OCI-LY1 (cell line): Measurements from ENCODE around the gene PRDM1.

Experiments
- H2AFZ ChIP-seq: fragments of 200-600 bp; sonication (generic), shearing (Covaris generic); 2 replicates; pipeline ENCODE4 v1.6.0; 2014; ENCODE audit warnings: antibody characterized with exemption, mild to moderate bottlenecking, low read length
- H3F3A ChIP-seq: fragments of 200-600 bp; sonication (generic), shearing (Covaris generic); 2 replicates; pipeline ENCODE4 v1.6.0; 2014; ENCODE audit warnings: mild to moderate bottlenecking, antibody characterized with exemption, low read length, moderate library complexity; ENCODE audit not compliant: insufficient read depth
- H3K27ac ChIP-seq: fragments of 200-600 bp; sonication (generic); 2 replicates; pipeline ENCODE4 v1.5.1; 2014; ENCODE audit warnings: low read length, mixed run types, mild to moderate bottlenecking, low read depth; ENCODE audit not compliant: poor library complexity, severe bottlenecking
- H3K27me3 ChIP-seq: fragments of 200-600 bp; sonication (generic); 2 replicates; pipeline ENCODE4 v1.6.0; 2014; ENCODE audit warnings: antibody characterized with exemption, mild to moderate bottlenecking, low read length, moderate library complexity; ENCODE audit not compliant: insufficient read depth
- H3K36me3 ChIP-seq: fragments of 200-600 bp; sonication (generic); 2 replicates; pipeline ENCODE4 v1.6.1; 2014; ENCODE audit warnings: mild to moderate bottlenecking, antibody characterized with exemption, low read length, moderate library complexity, mixed read lengths; ENCODE audit not compliant: insufficient read depth
- H3K4me1 ChIP-seq: fragments of 200-600 bp; sonication (generic); 2 replicates; pipeline ENCODE4 v1.5.1; 2014; ENCODE audit warnings: mild to moderate bottlenecking, low read length, moderate library complexity; ENCODE audit not compliant: insufficient read depth, severe bottlenecking
- H3K4me2 ChIP-seq: fragments of 200-600 bp; sonication (generic), shearing (Covaris generic); 2 replicates; pipeline ENCODE4 v1.6.1; 2014; ENCODE audit warnings: low read length
- H3K4me3 ChIP-seq: fragments of 200-600 bp; sonication (generic); 2 replicates; pipeline ENCODE4 v1.5.1; 2014; ENCODE audit warnings: low read length, low read depth, mild to moderate bottlenecking, mixed read lengths; ENCODE audit not compliant: poor library complexity, severe bottlenecking
- H3K79me2 ChIP-seq: fragments of 200-600 bp; shearing (Covaris generic); 2 replicates; pipeline ENCODE4 v1.6.1; 2016; ENCODE audit warnings: mixed run types, low read length, mixed read lengths; ENCODE audit not compliant: insufficient read depth
- H3K9ac ChIP-seq: fragments of 200-600 bp; sonication (generic), shearing (Covaris generic); 2 replicates; pipeline ENCODE4 v1.6.1; 2014; ENCODE audit warnings: mild to moderate bottlenecking, low read length, mixed read lengths
- H3K9me2 ChIP-seq: fragments of 200-600 bp; sonication (generic), shearing (Covaris generic); 2 replicates; pipeline ENCODE4 v1.6.1; 2014; ENCODE audit warnings: low read depth, mild to moderate bottlenecking, low read length, mixed read lengths
- H3K9me3 ChIP-seq: fragments of 200-600 bp; shearing (Covaris generic); 2 replicates; pipeline ENCODE4 v1.6.1; 2014; ENCODE audit warnings: low read length, mixed read lengths
- H4K20me1 ChIP-seq: fragments of 200-600 bp; sonication (generic), shearing (Covaris generic); 2 replicates; pipeline ENCODE4 v1.6.0; 2016; ENCODE audit warnings: mild to moderate bottlenecking, low read length; ENCODE audit not compliant: insufficient read depth
- EZH2 ChIP-seq: fragments of 200-600 bp; sonication (generic), shearing (Covaris generic); IDR thresholded peaks from 2 replicates; pipeline ENCODE4 v1.8.0; 2017; ENCODE audit warnings: borderline replicate concordance, mixed run types, mild to moderate bottlenecking, antibody characterized with exemption, low read length, moderate library complexity, mixed read lengths
- TF ChIP-seq, protein P1 (sequence below): fragments of 200-600 bp; sonication (generic), shearing (Covaris generic); IDR thresholded peaks from 2 replicates; pipeline ENCODE4 v1.5.1; 2017; ENCODE audit warnings: mild to moderate bottlenecking, antibody characterized with exemption, low read length, moderate library complexity, mixed read lengths

Gene PRDM1

DNA sequence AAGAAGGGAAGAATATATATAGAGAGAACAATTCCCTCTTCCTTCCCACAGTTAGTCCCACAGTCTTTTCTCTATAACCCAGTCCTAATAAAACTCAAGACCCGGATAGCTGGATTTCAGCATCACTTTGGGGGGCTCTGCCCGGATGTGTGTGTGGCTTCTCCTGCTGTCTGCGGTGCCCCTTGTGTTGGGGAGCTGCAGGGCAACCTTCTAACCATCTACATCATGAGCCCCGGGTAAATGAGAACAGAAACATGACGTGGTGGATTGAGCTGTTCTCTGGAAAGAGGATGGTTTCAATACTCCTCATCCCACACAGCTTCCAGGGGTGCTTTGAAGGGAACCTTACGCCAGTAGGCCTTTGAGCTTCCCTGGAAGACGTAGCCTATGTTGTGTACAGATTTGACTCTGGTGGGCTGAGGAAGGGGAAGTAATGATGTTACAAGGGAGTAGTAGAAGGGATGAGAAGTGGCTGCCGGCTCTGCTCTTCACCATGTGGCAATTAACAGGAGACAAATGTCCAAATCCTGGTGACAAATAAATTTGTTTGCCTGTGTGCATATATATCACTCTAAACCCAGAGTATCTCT is 13.5 kb upstream of the PRDM1 start:
- H3K27me3 ChIP-seq: no peaks in the 10 kb centered on the region
- no peaks in the 10 kb centered on the region for H3F3A ChIP-seq
- no peak overlapping the region for H3K4me2 ChIP-seq
- TF ChIP-seq, protein P1, sequence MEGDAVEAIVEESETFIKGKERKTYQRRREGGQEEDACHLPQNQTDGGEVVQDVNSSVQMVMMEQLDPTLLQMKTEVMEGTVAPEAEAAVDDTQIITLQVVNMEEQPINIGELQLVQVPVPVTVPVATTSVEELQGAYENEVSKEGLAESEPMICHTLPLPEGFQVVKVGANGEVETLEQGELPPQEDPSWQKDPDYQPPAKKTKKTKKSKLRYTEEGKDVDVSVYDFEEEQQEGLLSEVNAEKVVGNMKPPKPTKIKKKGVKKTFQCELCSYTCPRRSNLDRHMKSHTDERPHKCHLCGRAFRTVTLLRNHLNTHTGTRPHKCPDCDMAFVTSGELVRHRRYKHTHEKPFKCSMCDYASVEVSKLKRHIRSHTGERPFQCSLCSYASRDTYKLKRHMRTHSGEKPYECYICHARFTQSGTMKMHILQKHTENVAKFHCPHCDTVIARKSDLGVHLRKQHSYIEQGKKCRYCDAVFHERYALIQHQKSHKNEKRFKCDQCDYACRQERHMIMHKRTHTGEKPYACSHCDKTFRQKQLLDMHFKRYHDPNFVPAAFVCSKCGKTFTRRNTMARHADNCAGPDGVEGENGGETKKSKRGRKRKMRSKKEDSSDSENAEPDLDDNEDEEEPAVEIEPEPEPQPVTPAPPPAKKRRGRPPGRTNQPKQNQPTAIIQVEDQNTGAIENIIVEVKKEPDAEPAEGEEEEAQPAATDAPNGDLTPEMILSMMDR: no peak
- TF ChIP-seq EZH2: no peak
- H3K9me3 ChIP-seq: no peaks in the 10 kb centered on the region
- H3K36me3 ChIP-seq: no peaks in the 10 kb centered on the region
- H3K4me3 ChIP-seq: no peak overlapping the region
- H3K4me1 ChIP-seq: no peaks in the 10 kb centered on the region
- no peaks in the 10 kb centered on the region for H3K9me2 ChIP-seq
- H3K27ac ChIP-seq: no peak overlapping the region
- no peak overlapping the region for H2AFZ ChIP-seq
- H3K79me2 ChIP-seq: no peaks in the 10 kb centered on the region
- H3K9ac ChIP-seq: no peak overlapping the region
- no peaks in the 10 kb centered on the region for H4K20me1 ChIP-seq

DNA sequence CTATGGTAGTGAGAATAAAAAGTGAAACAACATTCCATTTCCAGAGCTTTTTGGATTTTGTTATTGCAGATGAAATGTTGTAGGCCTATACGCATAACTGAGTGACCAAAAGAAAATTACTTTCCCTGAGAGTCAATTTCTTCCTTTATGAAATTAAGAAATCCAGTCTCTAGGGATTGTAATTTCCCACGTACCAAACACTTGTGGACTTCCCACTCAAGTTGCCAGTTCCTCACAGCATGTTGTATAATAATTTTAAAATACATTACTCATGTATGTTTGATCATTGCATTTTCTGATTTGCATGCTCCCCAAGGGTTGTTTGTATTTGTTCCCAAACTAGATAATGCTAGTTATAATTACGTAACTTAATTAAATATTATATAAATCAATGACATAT is 12.0 kb upstream of the PRDM1 start:
- H3K79me2 ChIP-seq: no peaks in the 10 kb centered on the region

DNA sequence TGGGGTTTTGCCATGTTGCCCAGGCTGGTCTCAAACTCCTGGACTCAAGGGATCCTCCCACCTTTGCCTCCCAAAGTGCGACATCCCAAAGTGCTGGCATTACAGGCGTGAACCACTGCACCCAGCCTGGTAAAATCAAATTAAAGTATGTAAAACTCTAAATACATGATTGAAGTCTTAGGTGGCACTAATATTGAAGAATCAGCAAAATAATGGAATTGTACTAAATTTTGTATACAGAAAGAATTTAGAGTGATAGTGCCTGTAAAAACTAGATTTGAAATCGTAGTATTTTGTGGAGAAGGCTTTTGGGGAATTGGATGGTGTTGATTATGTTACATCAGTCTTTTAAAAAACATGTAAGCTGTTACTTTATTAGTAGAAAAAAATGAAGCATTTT is 10.0 kb upstream of the PRDM1 start:
- H3K27ac ChIP-seq: no peak overlapping the region
- no peaks in the 10 kb centered on the region for H3K27me3 ChIP-seq
- no peak for TF ChIP-seq EZH2
- TF ChIP-seq, protein P1: no peak
- H3K79me2 ChIP-seq: no peaks in the 10 kb centered on the region
- H3F3A ChIP-seq: no peaks in the 10 kb centered on the region
- H3K4me2 ChIP-seq: no peak overlapping the region
- no peak overlapping the region for H3K9ac ChIP-seq
- no peaks in the 10 kb centered on the region for H3K9me3 ChIP-seq
- H2AFZ ChIP-seq: no peak overlapping the region
- no peak overlapping the region for H3K4me3 ChIP-seq
- no peaks in the 10 kb centered on the region for H3K36me3 ChIP-seq
- no peaks in the 10 kb centered on the region for H3K4me1 ChIP-seq
- no peaks in the 10 kb centered on the region for H3K9me2 ChIP-seq
- H4K20me1 ChIP-seq: no peaks in the 10 kb centered on the region

More for the DNA sequence above, 12.0 kb upstream of the PRDM1 start:
- H3K4me1 ChIP-seq: no peaks in the 10 kb centered on the region
- no peaks in the 10 kb centered on the region for H3K36me3 ChIP-seq
- H3K4me2 ChIP-seq: no peak overlapping the region
- H3K27ac ChIP-seq: no peak overlapping the region
- H2AFZ ChIP-seq: no peak overlapping the region
- H3K27me3 ChIP-seq: no peaks in the 10 kb centered on the region
- no peak for TF ChIP-seq EZH2
- TF ChIP-seq, protein P1: no peak
- H3K9ac ChIP-seq: no peak overlapping the region
- H3F3A ChIP-seq: no peaks in the 10 kb centered on the region
- H3K9me3 ChIP-seq: no peaks in the 10 kb centered on the region
- H4K20me1 ChIP-seq: no peaks in the 10 kb centered on the region
- no peaks in the 10 kb centered on the region for H3K9me2 ChIP-seq
- H3K4me3 ChIP-seq: no peak overlapping the region
